ENCODE results near the gene PRDX1.

GRCh38 chr1:45516465-45516864, 5.2 kb downstream of the PRDX1 start:
- TF ChIP-seq CTCF (IDR thresholded peaks at IDR 0.05; ENCODE audit: low read depth, low read length, poor library complexity, severe bottlenecking) (no peak), EZH2phosphoT487 (IDR thresholded peaks at IDR 0.05; ENCODE audit: borderline replicate concordance, low read length) (no peak)
